Measurements from ENCODE around the gene STRIP1. TPM values are rescaled to one million over a fixed set of nuclear protein-coding genes. Genes with fewer than 3 reads are reported as not detected.

The STRIP1 gene
- total RNA-seq, 1 donor, result 50.3 TPM

DNA sequence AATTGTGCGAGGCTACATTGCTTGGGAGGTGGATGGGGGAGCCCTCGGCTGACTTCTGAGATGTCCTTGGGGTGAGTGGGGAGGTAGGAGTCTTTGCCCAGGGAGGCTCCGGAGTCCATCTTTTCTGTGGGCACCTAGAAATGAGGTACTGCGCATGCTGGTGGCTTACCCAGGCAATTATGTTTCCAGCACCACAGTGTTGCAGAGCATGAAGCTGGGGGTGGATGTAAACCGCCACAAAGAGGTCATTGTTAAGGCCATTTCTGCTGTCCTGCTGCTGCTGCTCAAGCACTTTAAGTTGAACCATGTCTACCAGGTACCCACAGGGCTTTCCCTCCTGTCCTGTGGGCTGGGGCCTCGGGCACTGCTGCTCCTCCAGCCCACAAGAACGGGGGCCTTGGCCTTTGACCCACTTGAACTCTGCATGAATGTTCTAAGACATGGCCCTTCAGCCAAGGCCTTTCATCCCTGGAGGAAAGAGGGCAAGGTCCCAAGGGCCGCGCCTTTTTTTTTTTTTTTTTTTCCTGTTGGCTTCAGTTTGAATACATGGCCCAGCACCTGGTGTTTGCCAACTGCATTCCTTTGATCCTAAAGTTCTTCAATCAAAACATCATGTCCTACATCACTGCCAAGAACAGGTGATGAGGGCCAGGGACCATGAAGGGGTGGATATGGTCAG is 14.6 kb downstream of the STRIP1 start:
- H3K4me3 ChIP-seq (ENCODE audit: low read depth, low read length), result no peak overlapping the region
- no peak for DNase-seq (ENCODE audit: low read depth)
- TF ChIP-seq, protein P1, sequence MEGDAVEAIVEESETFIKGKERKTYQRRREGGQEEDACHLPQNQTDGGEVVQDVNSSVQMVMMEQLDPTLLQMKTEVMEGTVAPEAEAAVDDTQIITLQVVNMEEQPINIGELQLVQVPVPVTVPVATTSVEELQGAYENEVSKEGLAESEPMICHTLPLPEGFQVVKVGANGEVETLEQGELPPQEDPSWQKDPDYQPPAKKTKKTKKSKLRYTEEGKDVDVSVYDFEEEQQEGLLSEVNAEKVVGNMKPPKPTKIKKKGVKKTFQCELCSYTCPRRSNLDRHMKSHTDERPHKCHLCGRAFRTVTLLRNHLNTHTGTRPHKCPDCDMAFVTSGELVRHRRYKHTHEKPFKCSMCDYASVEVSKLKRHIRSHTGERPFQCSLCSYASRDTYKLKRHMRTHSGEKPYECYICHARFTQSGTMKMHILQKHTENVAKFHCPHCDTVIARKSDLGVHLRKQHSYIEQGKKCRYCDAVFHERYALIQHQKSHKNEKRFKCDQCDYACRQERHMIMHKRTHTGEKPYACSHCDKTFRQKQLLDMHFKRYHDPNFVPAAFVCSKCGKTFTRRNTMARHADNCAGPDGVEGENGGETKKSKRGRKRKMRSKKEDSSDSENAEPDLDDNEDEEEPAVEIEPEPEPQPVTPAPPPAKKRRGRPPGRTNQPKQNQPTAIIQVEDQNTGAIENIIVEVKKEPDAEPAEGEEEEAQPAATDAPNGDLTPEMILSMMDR (IDR thresholded peaks at IDR 0.05; ENCODE audit: insufficient read depth, low read length), result no peak

DNA sequence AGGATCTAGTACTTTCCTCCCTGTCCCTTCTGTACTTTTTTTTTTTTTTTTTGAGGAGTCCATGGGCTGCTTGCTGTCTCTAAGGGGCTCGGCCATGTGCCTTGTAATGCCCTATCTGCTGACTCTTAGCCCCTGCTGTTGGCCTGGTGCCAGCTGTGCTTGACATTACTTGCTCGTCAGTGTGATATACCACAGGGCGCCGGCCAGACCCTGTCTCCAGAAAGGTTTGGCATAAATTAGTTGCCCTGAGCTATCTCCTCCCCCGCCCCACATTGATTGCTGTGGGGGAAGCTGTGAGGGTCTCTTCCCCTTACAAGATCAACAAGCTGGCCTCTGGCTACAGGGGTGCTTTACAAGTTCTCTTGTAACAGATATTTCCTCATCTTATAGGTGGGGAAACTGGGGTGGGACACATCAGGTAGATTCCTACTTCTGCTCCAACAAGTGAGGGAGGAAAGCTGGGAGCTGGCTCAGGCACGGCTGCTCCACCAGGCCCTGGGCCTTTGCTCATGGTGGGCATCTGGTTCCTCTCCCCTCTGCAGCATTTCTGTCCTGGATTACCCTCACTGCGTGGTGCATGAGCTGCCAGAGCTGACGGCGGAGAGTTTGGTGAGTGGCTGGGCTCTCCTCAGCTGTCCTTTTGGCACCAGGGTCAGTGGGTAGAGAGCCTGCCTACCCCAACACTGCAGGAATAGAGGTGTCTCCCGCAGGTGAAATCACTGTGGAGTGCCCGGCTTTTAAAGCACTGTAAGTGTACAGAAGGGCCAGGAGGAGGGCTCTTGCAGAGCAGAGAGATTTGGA is 15.6 kb downstream of the STRIP1 start:
- TF ChIP-seq, protein P1 (IDR thresholded peaks at IDR 0.05; ENCODE audit: insufficient read depth, low read length), result no peak

GRCh38 chr1:110050602-110051261 is 16.3 kb downstream of the STRIP1 start:
- TF ChIP-seq, protein P1 (IDR thresholded peaks at IDR 0.05; ENCODE audit: insufficient read depth, low read length), result no peak
- no peak overlapping the region for H3K4me3 ChIP-seq (ENCODE audit: low read depth, low read length)
- DNase-seq (ENCODE audit: low read depth), result peak; percentile 63

More for the DNA sequence above, 15.6 kb downstream of the STRIP1 start:
- no peak overlapping the region for H3K4me3 ChIP-seq (ENCODE audit: low read depth, low read length)
- no peak for DNase-seq (ENCODE audit: low read depth)

DNA sequence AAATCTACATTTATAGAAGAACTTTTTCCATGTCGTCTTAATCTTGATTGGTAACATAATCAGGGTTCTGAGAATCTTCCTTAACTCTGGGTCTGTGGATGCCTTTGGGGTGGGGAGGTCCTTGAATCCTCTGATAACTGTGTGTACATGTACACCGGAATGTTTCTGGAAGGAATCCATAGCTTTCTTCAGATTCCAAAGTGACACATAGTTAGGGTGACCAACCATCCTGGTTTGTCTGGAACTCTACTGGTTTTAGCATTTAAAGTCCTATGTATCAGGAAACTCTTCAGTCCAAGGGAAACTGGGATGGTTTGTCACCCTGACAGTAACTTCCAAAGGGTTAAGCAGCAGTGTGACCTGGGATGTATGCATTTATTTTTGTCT is 16.8 kb downstream of the STRIP1 start:
- no peak overlapping the region for H3K4me3 ChIP-seq (ENCODE audit: low read depth, low read length)
- DNase-seq (ENCODE audit: low read depth), result peak; percentile 44

GRCh38 chr1:110053552-110054428 is 19.4 kb downstream of the STRIP1 start:
- TF ChIP-seq, protein P1 (IDR thresholded peaks at IDR 0.05; ENCODE audit: insufficient read depth, low read length), result peak; percentile 99
- no peak overlapping the region for H3K4me3 ChIP-seq (ENCODE audit: low read depth, low read length)
- peak; percentile 54 for DNase-seq (ENCODE audit: low read depth)

More for the DNA sequence above, 16.8 kb downstream of the STRIP1 start:
- TF ChIP-seq, protein P1 (IDR thresholded peaks at IDR 0.05; ENCODE audit: insufficient read depth, low read length), result no peak

Data from fibroblast of the aortic adventitia (primary cell).